Left cardiac atrium (tissue), 4 donors: ENCODE measurements around the gene POLA1. TPM values are rescaled to one million over a fixed set of nuclear protein-coding genes. Genes with fewer than 3 reads are reported as not detected.

Experiments used
- ATAC-seq, 2 donors: fragments of 200-7000 bp; cut with Tn5 transposase; one replicate each; pipeline ENCODE4 v1.9.1; 2020; ENCODE audit warnings: mild to moderate bottlenecking in 2 of 2, moderate library complexity in 2 of 2
- DNase-seq: peaks from one replicate; pipeline ENCODE4 v3.0.0-alpha.2; 2020
- intact Hi-C, 2 donors: fragments of 100-400 bp; cut with DNase I; formaldehyde crosslinking; loops; one replicate each; pipeline versions ENCODE4 v1.14.1 to v1.15.1; 2022 to 2023
- total RNA-seq, 2 donors: library from RNA; stranded (reverse); fragmentation: NEBNext Ultra II Directional; extraction: Animal tissue kit (Norgen Biotek cat#: 25700); gene quantifications; one replicate each; pipeline ENCODE4 v1.2.1, GENCODE V29; 2021
- donor health status: DM: no; HTN: yes; CAD: no.
- donor health status: DM: no; HTN: yes; CAD: no; lungs with severe emphysema.
- donor health status: DM: yes; HTN: yes; CAD: no.
- donor health status: Dilated cardiomyopathy.

The POLA1 gene
- total RNA-seq, 2 donors from 2014 or later: 8.7 to 10.8 TPM

- DNase-seq: no peak
- intact Hi-C loops: no loop called here
- no peak for ATAC-seq
These were observed 309.5 kb downstream of the POLA1 start for GRCh38 chrX:25003066-25003849.

GRCh38 chrX:25004040-25004439 lies 310.3 kb downstream of the POLA1 start:
- intact Hi-C loops: no loop called here
- ATAC-seq (no peak), DNase-seq (no peak)

- ATAC-seq (no peak), DNase-seq (no peak)
- intact Hi-C loops: no loop called here
These were observed 310.8 kb downstream of the POLA1 start for GRCh38 chrX:25004485-25005032.

GRCh38 chrX:25005034-25005381 lies 311.3 kb downstream of the POLA1 start:
- intact Hi-C loops: no loop called here
- DNase-seq (no peak), ATAC-seq (no peak)

- no peak for DNase-seq
- no peak for ATAC-seq
- intact Hi-C loops: no loop called here
These were observed 311.9 kb downstream of the POLA1 start for GRCh38 chrX:25005382-25006185.

- ATAC-seq (no peak), DNase-seq (no peak)
- intact Hi-C loops: no loop called here
These were observed 312.9 kb downstream of the POLA1 start for GRCh38 chrX:25006586-25007058.

- DNase-seq (no peak), ATAC-seq (no peak)
- intact Hi-C loops: no loop called here
These were observed 313.6 kb downstream of the POLA1 start for GRCh38 chrX:25007059-25008053.

GRCh38 chrX:25009407-25009806 lies 315.7 kb downstream of the POLA1 start:
- intact Hi-C loops: no loop called here
- no peak for DNase-seq
- no peak for ATAC-seq

- ATAC-seq (no peak), DNase-seq (no peak)
- intact Hi-C loops: no loop called here
These were observed 317.3 kb downstream of the POLA1 start for GRCh38 chrX:25010784-25011588.

GRCh38 chrX:25011589-25012432 lies 318.1 kb downstream of the POLA1 start:
- DNase-seq (no peak), ATAC-seq (no peak)
- intact Hi-C loops: no loop called here

GRCh38 chrX:25012433-25012735 lies 318.7 kb downstream of the POLA1 start:
- no peak for DNase-seq
- no peak for ATAC-seq
- intact Hi-C loops: no loop called here

GRCh38 chrX:25012793-25013631 lies 319.3 kb downstream of the POLA1 start:
- DNase-seq (no peak), ATAC-seq (peak; percentile 28 to 31)
- intact Hi-C loops: no loop called here

- ATAC-seq (no peak), DNase-seq (no peak)
- intact Hi-C loops: no loop called here
These were observed 320.1 kb downstream of the POLA1 start for GRCh38 chrX:25013632-25014365.

GRCh38 chrX:25014366-25014838 lies 320.7 kb downstream of the POLA1 start:
- ATAC-seq: no peak
- DNase-seq: no peak
- intact Hi-C loops: no loop called here

GRCh38 chrX:25015486-25016360 lies 322.0 kb downstream of the POLA1 start, which contains the start of gene ARX:
Gene ARX (minus strand): TSS chrX:25015965. CDS start chrX:25015737, 228 bp downstream.
- DNase-seq (peak; percentile 52), ATAC-seq (peak; percentile 86 to 90)
- intact Hi-C loops: no loop called here
